ENCODE results near the gene RBBP6.

The RBBP6 gene

DNA sequence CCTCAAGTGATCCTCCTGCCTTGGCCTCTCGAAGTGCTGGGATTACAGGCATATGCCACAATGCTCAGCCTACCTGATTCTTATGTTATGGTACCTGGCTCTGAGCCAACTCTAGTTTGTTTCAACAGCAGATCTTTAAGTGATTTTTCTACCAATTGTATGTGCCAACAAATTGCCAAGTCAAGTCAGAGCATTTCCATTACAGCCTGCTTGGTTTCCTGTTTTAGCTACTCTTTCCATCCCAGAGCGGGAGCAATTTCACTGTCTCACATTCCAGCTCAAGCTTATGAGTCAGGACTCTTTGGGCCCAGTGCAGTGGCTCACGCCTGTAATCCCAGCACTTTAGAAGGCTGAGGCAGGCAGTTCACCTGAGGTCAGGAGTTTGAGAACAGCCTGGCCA, 30.8 kb upstream of the RBBP6 start:
- no peaks in the 10 kb centered on the region for H3K9me3 ChIP-seq (ENCODE audit: low read length)
- no peak overlapping the region for H3K9ac ChIP-seq (ENCODE audit: low read length)
- no peaks in the 10 kb centered on the region for H3K36me3 ChIP-seq (ENCODE audit: insufficient read depth, low read length)
- H3K4me3 ChIP-seq (ENCODE audit: low read depth in 1 of 2, low read length in 2 of 2), result no peak overlapping the region
- H3K27me3 ChIP-seq (ENCODE audit: control insufficient read depth in 1 of 2, insufficient read depth in 2 of 2, low read length in 2 of 2), result no peaks in the 10 kb centered on the region
- H3K4me1 ChIP-seq (ENCODE audit: insufficient read depth, low read length), result no peaks in the 10 kb centered on the region
- H3K27ac ChIP-seq (ENCODE audit: low read depth, low read length), result no peak overlapping the region

DNA sequence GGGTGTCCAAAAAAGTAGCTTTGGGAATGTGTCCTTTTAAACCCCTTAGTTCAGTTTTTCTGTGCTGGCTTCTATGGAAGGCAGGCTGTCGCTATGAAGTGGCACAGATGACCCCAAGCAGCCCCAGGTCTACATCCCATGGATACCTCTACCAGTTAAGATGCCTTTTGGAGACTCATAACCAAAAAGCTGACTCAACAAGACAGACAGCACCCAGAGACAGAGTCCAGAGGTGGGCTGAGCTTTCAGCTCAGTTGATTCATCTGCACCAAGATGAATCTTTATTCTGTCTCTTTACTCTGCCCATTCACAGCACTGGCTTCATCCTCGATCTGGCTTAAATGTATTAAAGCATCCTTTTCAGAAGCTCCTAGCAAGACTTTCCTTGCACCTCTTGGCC, 29.8 kb upstream of the RBBP6 start:
- Histone ChIP-seq H3K4me1 (ENCODE audit: insufficient read depth, low read length) (no peaks in the 10 kb centered on the region), H3K36me3 (ENCODE audit: insufficient read depth, low read length) (no peaks in the 10 kb centered on the region), H3K9me3 (ENCODE audit: low read length) (no peaks in the 10 kb centered on the region), H3K27me3 (ENCODE audit: control insufficient read depth in 1 of 2, insufficient read depth in 2 of 2, low read length in 2 of 2) (no peaks in the 10 kb centered on the region), H3K27ac (ENCODE audit: low read depth, low read length) (no peak overlapping the region), H3K4me3 (ENCODE audit: low read depth in 1 of 2, low read length in 2 of 2) (no peak overlapping the region), H3K9ac (ENCODE audit: low read length) (no peak overlapping the region)

DNA sequence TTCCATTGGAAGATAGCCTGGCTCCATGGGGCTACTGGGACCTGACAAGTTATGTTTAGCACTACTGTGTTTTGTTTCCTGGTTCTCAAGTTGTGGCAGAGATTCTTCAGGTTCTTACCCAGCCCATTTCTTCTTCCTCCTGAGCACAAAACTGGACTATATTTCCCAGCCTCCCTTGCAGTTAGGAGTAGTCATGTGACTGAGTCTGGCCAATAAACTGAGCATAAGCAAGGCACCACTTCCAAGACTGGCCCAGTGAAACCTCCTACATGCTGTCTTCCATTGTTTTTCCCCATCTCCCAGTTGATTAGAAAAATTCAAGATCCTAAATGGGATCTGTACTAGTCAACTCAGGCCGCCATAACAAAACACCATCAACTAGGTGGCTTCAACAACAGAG, 28.2 kb upstream of the RBBP6 start:
- no peaks in the 10 kb centered on the region for H3K4me1 ChIP-seq (ENCODE audit: insufficient read depth, low read length)
- H3K9ac ChIP-seq (ENCODE audit: low read length), result no peak overlapping the region
- H3K36me3 ChIP-seq (ENCODE audit: insufficient read depth, low read length), result no peaks in the 10 kb centered on the region
- no peak overlapping the region for H3K4me3 ChIP-seq (ENCODE audit: low read depth in 1 of 2, low read length in 2 of 2)
- no peaks in the 10 kb centered on the region for H3K9me3 ChIP-seq (ENCODE audit: low read length)
- no peaks in the 10 kb centered on the region for H3K27me3 ChIP-seq (ENCODE audit: control insufficient read depth in 1 of 2, insufficient read depth in 2 of 2, low read length in 2 of 2)
- no peak overlapping the region for H3K27ac ChIP-seq (ENCODE audit: low read depth, low read length)

DNA sequence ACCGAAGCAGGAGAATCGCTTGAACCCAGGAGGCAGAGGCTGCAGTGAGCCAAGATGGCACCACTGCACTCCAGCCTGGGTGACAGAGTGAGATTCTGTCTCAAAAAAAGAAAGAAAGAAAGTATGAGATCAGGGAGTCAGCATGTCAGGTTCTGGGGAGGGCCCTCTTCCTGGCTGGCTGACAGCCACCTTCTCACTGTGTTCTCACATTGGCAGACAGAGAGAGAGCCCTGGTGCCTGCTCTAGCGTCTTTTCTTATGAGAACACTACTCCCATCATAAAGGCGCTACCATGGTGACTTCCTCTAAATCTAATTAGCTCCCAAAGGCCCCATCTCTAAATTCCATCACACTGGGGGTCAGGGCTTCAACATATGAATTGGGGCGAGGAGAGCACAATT, 27.6 kb upstream of the RBBP6 start:
- Histone ChIP-seq H3K9ac (ENCODE audit: low read length) (no peak overlapping the region), H3K4me3 (ENCODE audit: low read depth in 1 of 2, low read length in 2 of 2) (no peak overlapping the region), H3K27ac (ENCODE audit: low read depth, low read length) (no peak overlapping the region), H3K27me3 (ENCODE audit: control insufficient read depth in 1 of 2, insufficient read depth in 2 of 2, low read length in 2 of 2) (no peaks in the 10 kb centered on the region), H3K36me3 (ENCODE audit: insufficient read depth, low read length) (no peaks in the 10 kb centered on the region), H3K4me1 (ENCODE audit: insufficient read depth, low read length) (no peaks in the 10 kb centered on the region), H3K9me3 (ENCODE audit: low read length) (no peaks in the 10 kb centered on the region)

GRCh38 chr16:24514096-24514495, 25.3 kb upstream of the RBBP6 start:
- no peaks in the 10 kb centered on the region for H3K9me3 ChIP-seq (ENCODE audit: low read length)
- no peaks in the 10 kb centered on the region for H3K27me3 ChIP-seq (ENCODE audit: control insufficient read depth in 1 of 2, insufficient read depth in 2 of 2, low read length in 2 of 2)
- H3K4me3 ChIP-seq (ENCODE audit: low read depth in 1 of 2, low read length in 2 of 2), result no peak overlapping the region
- H3K36me3 ChIP-seq (ENCODE audit: insufficient read depth, low read length), result no peaks in the 10 kb centered on the region
- H3K27ac ChIP-seq (ENCODE audit: low read depth, low read length), result no peak overlapping the region
- H3K9ac ChIP-seq (ENCODE audit: low read length), result no peak overlapping the region
- no peaks in the 10 kb centered on the region for H3K4me1 ChIP-seq (ENCODE audit: insufficient read depth, low read length)

- Histone ChIP-seq H3K4me3 (ENCODE audit: low read depth in 1 of 2, low read length in 2 of 2) (no peak overlapping the region), H3K36me3 (ENCODE audit: insufficient read depth, low read length) (no peaks in the 10 kb centered on the region), H3K4me1 (ENCODE audit: insufficient read depth, low read length) (no peaks in the 10 kb centered on the region), H3K9me3 (ENCODE audit: low read length) (no peaks in the 10 kb centered on the region), H3K27ac (ENCODE audit: low read depth, low read length) (no peak overlapping the region), H3K9ac (ENCODE audit: low read length) (no peak overlapping the region), H3K27me3 (ENCODE audit: control insufficient read depth in 1 of 2, insufficient read depth in 2 of 2, low read length in 2 of 2) (no peaks in the 10 kb centered on the region)
Measured at GRCh38 chr16:24515186-24515585, 24.2 kb upstream of the RBBP6 start.

DNA sequence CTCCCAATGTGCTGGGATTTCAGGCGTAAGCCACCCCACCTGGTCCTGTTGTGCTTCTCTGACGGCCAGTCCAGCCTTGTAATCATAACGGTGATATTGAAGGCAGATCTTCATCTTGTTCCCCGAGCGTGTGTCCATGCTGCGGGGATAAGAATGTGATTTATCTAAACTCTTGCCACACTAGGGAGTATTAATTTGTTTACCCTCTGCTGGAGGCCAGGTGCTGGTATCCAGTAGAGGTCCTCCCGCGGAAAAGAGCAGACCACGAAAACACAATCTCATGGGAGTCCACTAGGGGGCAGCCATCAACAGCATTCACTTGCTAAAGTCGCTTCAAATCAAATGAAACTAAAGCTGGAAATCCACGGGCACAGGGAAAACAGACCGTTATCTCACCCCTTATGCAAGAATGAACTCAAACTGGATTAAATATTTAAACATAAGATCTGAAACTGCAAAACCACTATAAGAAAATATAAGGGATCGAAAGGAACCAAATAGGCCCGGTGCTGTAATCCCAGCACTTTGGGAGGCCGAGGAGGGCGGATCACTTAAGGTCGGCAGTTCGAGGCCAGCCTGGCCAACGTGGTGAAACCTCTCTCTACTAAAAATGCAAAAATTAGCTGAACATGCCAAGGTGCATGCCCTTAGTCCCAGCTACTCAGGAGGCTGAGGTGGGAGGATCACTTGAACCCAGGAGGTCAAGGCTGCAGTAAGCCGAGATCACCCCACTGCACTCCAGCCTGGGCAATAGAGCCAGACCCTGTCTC, 22.3 kb upstream of the RBBP6 start:
- no peak overlapping the region for H3K9ac ChIP-seq (ENCODE audit: low read length)
- H3K27me3 ChIP-seq (ENCODE audit: control insufficient read depth in 1 of 2, insufficient read depth in 2 of 2, low read length in 2 of 2), result no peaks in the 10 kb centered on the region
- H3K4me1 ChIP-seq (ENCODE audit: insufficient read depth, low read length), result no peaks in the 10 kb centered on the region
- peak overlapping the region in 1 of 2 donors; percentile 26 for H3K4me3 ChIP-seq (ENCODE audit: low read depth in 1 of 2, low read length in 2 of 2)
- no peaks in the 10 kb centered on the region for H3K9me3 ChIP-seq (ENCODE audit: low read length)
- H3K27ac ChIP-seq (ENCODE audit: low read depth, low read length), result no peak overlapping the region
- H3K36me3 ChIP-seq (ENCODE audit: insufficient read depth, low read length), result no peaks in the 10 kb centered on the region

- Histone ChIP-seq H3K36me3 (ENCODE audit: insufficient read depth, low read length) (no peaks in the 10 kb centered on the region), H3K27ac (ENCODE audit: low read depth, low read length) (no peak overlapping the region), H3K4me1 (ENCODE audit: insufficient read depth, low read length) (no peaks in the 10 kb centered on the region), H3K9ac (ENCODE audit: low read length) (no peak overlapping the region), H3K9me3 (ENCODE audit: low read length) (no peaks in the 10 kb centered on the region), H3K27me3 (ENCODE audit: control insufficient read depth in 1 of 2, insufficient read depth in 2 of 2, low read length in 2 of 2) (no peaks in the 10 kb centered on the region), H3K4me3 (ENCODE audit: low read depth in 1 of 2, low read length in 2 of 2) (no peak overlapping the region)
Measured at GRCh38 chr16:24518498-24518897, 20.9 kb upstream of the RBBP6 start.

- Histone ChIP-seq H3K9me3 (ENCODE audit: low read length) (no peaks in the 10 kb centered on the region), H3K27me3 (ENCODE audit: control insufficient read depth in 1 of 2, insufficient read depth in 2 of 2, low read length in 2 of 2) (no peaks in the 10 kb centered on the region)
Measured at GRCh38 chr16:24520983-24521382, 18.4 kb upstream of the RBBP6 start.

DNA sequence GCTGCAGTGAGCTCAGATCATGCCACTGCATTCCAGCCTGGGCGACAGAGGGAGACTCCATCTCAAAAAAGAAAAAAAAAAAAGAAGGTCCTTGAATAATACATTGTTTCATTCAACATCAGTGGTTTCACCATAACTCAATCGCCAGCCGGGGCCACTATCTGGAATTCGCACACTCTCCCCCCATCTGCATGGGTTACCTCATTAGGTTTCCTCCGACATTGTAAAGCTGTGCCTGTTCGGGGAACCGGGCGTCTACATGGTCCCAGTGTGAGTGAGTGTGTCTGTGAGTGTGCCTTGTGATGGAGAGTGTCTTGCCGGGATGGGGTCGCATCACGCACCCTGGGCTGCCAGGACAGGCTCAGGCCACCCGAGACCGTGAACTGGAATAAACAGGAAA, 16.6 kb upstream of the RBBP6 start:
- Histone ChIP-seq H3K27ac (ENCODE audit: low read depth, low read length) (no peak overlapping the region), H3K27me3 (ENCODE audit: control insufficient read depth in 1 of 2, insufficient read depth in 2 of 2, low read length in 2 of 2) (no peaks in the 10 kb centered on the region), H3K9ac (ENCODE audit: low read length) (no peak overlapping the region), H3K4me3 (ENCODE audit: low read depth in 1 of 2, low read length in 2 of 2) (no peak overlapping the region), H3K9me3 (ENCODE audit: low read length) (no peaks in the 10 kb centered on the region), H3K36me3 (ENCODE audit: insufficient read depth, low read length) (no peaks in the 10 kb centered on the region), H3K4me1 (ENCODE audit: insufficient read depth, low read length) (no peaks in the 10 kb centered on the region)

More at GRCh38 chr16:24520983-24521382, 18.4 kb upstream of the RBBP6 start:
- no peak overlapping the region for H3K27ac ChIP-seq (ENCODE audit: low read depth, low read length)
- no peaks in the 10 kb centered on the region for H3K36me3 ChIP-seq (ENCODE audit: insufficient read depth, low read length)
- H3K9ac ChIP-seq (ENCODE audit: low read length), result no peak overlapping the region
- no peak overlapping the region for H3K4me3 ChIP-seq (ENCODE audit: low read depth in 1 of 2, low read length in 2 of 2)
- no peaks in the 10 kb centered on the region for H3K4me1 ChIP-seq (ENCODE audit: insufficient read depth, low read length)

GRCh38 chr16:24523569-24523968, 15.8 kb upstream of the RBBP6 start:
- Histone ChIP-seq H3K4me1 (ENCODE audit: insufficient read depth, low read length) (no peaks in the 10 kb centered on the region), H3K9me3 (ENCODE audit: low read length) (no peaks in the 10 kb centered on the region), H3K4me3 (ENCODE audit: low read depth in 1 of 2, low read length in 2 of 2) (no peak overlapping the region)

More at GRCh38 chr16:24523569-24523968, 15.8 kb upstream of the RBBP6 start:
- no peak overlapping the region for H3K27ac ChIP-seq (ENCODE audit: low read depth, low read length)
- H3K27me3 ChIP-seq (ENCODE audit: control insufficient read depth in 1 of 2, insufficient read depth in 2 of 2, low read length in 2 of 2), result no peaks in the 10 kb centered on the region
- no peaks in the 10 kb centered on the region for H3K36me3 ChIP-seq (ENCODE audit: insufficient read depth, low read length)
- no peak overlapping the region for H3K9ac ChIP-seq (ENCODE audit: low read length)
